Measurements from ENCODE around the gene DYNC1H1. TPM values are rescaled to one million over a fixed set of nuclear protein-coding genes. Genes with fewer than 3 reads are reported as not detected.
"Not testable (repeated sequence)": the region's sequence is repeated elsewhere in the genome, so short reads cannot be mapped to it uniquely, and the experiment has no call there.

DYNC1H1 gene
- total RNA-seq, 1 experiment from 2014 or later: 210 TPM

- H3K36me3 ChIP-seq (replicated peaks; ENCODE audit: control insufficient read depth, insufficient read depth, low read length): peaks cover 64% of the 10 kb centered on the region
- not testable (repeated sequence) for DNase-seq; H3K27me3 ChIP-seq (ENCODE audit: control insufficient read depth, insufficient read depth, low read length); H3K4me3 ChIP-seq (ENCODE audit: insufficient read depth, low read depth, low read length)
Observed at GRCh38 chr14:101984831-101985230, 20.5 kb downstream of the DYNC1H1 start.

GRCh38 chr14:101985957-101986356 is 21.6 kb downstream of the DYNC1H1 start:
- DNase-seq: no peak
- Histone ChIP-seq H3K27me3 (ENCODE audit: control insufficient read depth, insufficient read depth, low read length) (no peaks in the 10 kb centered on the region), H3K4me3 (ENCODE audit: insufficient read depth, low read depth, low read length) (no peak overlapping the region), H3K36me3 (replicated peaks; ENCODE audit: control insufficient read depth, insufficient read depth, low read length) (peaks cover 60% of the 10 kb centered on the region)

- DNase-seq: no peak
- Histone ChIP-seq H3K4me3 (ENCODE audit: insufficient read depth, low read depth, low read length) (no peak overlapping the region), H3K27me3 (ENCODE audit: control insufficient read depth, insufficient read depth, low read length) (no peaks in the 10 kb centered on the region), H3K36me3 (replicated peaks; ENCODE audit: control insufficient read depth, insufficient read depth, low read length) (peaks cover 64% of the 10 kb centered on the region)
Observed at GRCh38 chr14:101986953-101987352, 22.6 kb downstream of the DYNC1H1 start.

GRCh38 chr14:101988377-101988776 is 24.0 kb downstream of the DYNC1H1 start:
- Histone ChIP-seq H3K36me3 (replicated peaks; ENCODE audit: control insufficient read depth, insufficient read depth, low read length) (peaks cover 68% of the 10 kb centered on the region), H3K4me3 (ENCODE audit: insufficient read depth, low read depth, low read length) (no peak overlapping the region), H3K27me3 (ENCODE audit: control insufficient read depth, insufficient read depth, low read length) (no peaks in the 10 kb centered on the region)
- no peak for DNase-seq

- H3K36me3 ChIP-seq (replicated peaks; ENCODE audit: control insufficient read depth, insufficient read depth, low read length): peaks cover 72% of the 10 kb centered on the region
- no peak for DNase-seq
- no peak overlapping the region for H3K4me3 ChIP-seq (ENCODE audit: insufficient read depth, low read depth, low read length)
- H3K27me3 ChIP-seq (ENCODE audit: control insufficient read depth, insufficient read depth, low read length): no peaks in the 10 kb centered on the region
Observed at GRCh38 chr14:101991352-101991751, 27.0 kb downstream of the DYNC1H1 start.

GRCh38 chr14:101992708-101993107 is 28.3 kb downstream of the DYNC1H1 start:
- no peak for DNase-seq
- H3K27me3 ChIP-seq (ENCODE audit: control insufficient read depth, insufficient read depth, low read length): no peaks in the 10 kb centered on the region
- no peak overlapping the region for H3K4me3 ChIP-seq (ENCODE audit: insufficient read depth, low read depth, low read length)
- H3K36me3 ChIP-seq (replicated peaks; ENCODE audit: control insufficient read depth, insufficient read depth, low read length): peaks cover 69% of the 10 kb centered on the region

- H3K36me3 ChIP-seq (replicated peaks; ENCODE audit: control insufficient read depth, insufficient read depth, low read length): peaks cover 63% of the 10 kb centered on the region
- DNase-seq: no peak
- H3K4me3 ChIP-seq (ENCODE audit: insufficient read depth, low read depth, low read length): no peak overlapping the region
- H3K27me3 ChIP-seq (ENCODE audit: control insufficient read depth, insufficient read depth, low read length): no peaks in the 10 kb centered on the region
Observed at GRCh38 chr14:101997429-101998336, 33.3 kb downstream of the DYNC1H1 start.

GRCh38 chr14:102000902-102001301 is 36.5 kb downstream of the DYNC1H1 start:
- peaks cover 60% of the 10 kb centered on the region for H3K36me3 ChIP-seq (replicated peaks; ENCODE audit: control insufficient read depth, insufficient read depth, low read length)
- no peak for DNase-seq

GRCh38 chr14:102005336-102005735 is 41.0 kb downstream of the DYNC1H1 start:
- Histone ChIP-seq H3K4me3 (ENCODE audit: insufficient read depth, low read depth, low read length) (no peak overlapping the region), H3K27me3 (ENCODE audit: control insufficient read depth, insufficient read depth, low read length) (no peaks in the 10 kb centered on the region), H3K36me3 (replicated peaks; ENCODE audit: control insufficient read depth, insufficient read depth, low read length) (peaks cover 67% of the 10 kb centered on the region)
- no peak for DNase-seq

More at GRCh38 chr14:102000902-102001301, 36.5 kb downstream of the DYNC1H1 start:
- no peaks in the 10 kb centered on the region for H3K27me3 ChIP-seq (ENCODE audit: control insufficient read depth, insufficient read depth, low read length)
- no peak overlapping the region for H3K4me3 ChIP-seq (ENCODE audit: insufficient read depth, low read depth, low read length)

GRCh38 chr14:102007916-102008418 is 43.6 kb downstream of the DYNC1H1 start:
- DNase-seq: no peak
- H3K36me3 ChIP-seq (replicated peaks; ENCODE audit: control insufficient read depth, insufficient read depth, low read length): peaks cover 71% of the 10 kb centered on the region
- H3K4me3 ChIP-seq (ENCODE audit: insufficient read depth, low read depth, low read length): no peak overlapping the region
- no peaks in the 10 kb centered on the region for H3K27me3 ChIP-seq (ENCODE audit: control insufficient read depth, insufficient read depth, low read length)

GRCh38 chr14:102008891-102009290 is 44.5 kb downstream of the DYNC1H1 start:
- no peak overlapping the region for H3K4me3 ChIP-seq (ENCODE audit: insufficient read depth, low read depth, low read length)
- no peaks in the 10 kb centered on the region for H3K27me3 ChIP-seq (ENCODE audit: control insufficient read depth, insufficient read depth, low read length)
- DNase-seq: no peak
- H3K36me3 ChIP-seq (replicated peaks; ENCODE audit: control insufficient read depth, insufficient read depth, low read length): peaks cover 79% of the 10 kb centered on the region

GRCh38 chr14:102011631-102012030 is 47.3 kb downstream of the DYNC1H1 start:
- H3K4me3 ChIP-seq (ENCODE audit: insufficient read depth, low read depth, low read length): no peak overlapping the region
- H3K27me3 ChIP-seq (ENCODE audit: control insufficient read depth, insufficient read depth, low read length): no peaks in the 10 kb centered on the region
- H3K36me3 ChIP-seq (replicated peaks; ENCODE audit: control insufficient read depth, insufficient read depth, low read length): peaks cover 85% of the 10 kb centered on the region
- DNase-seq: no peak

- peaks cover 89% of the 10 kb centered on the region for H3K36me3 ChIP-seq (replicated peaks; ENCODE audit: control insufficient read depth, insufficient read depth, low read length)
- H3K27me3 ChIP-seq (ENCODE audit: control insufficient read depth, insufficient read depth, low read length): no peaks in the 10 kb centered on the region
- H3K4me3 ChIP-seq (ENCODE audit: insufficient read depth, low read depth, low read length): no peak overlapping the region
- no peak for DNase-seq
Observed at GRCh38 chr14:102012336-102012735, 48.0 kb downstream of the DYNC1H1 start.

- peaks cover 82% of the 10 kb centered on the region for H3K36me3 ChIP-seq (replicated peaks; ENCODE audit: control insufficient read depth, insufficient read depth, low read length)
- H3K27me3 ChIP-seq (ENCODE audit: control insufficient read depth, insufficient read depth, low read length): no peaks in the 10 kb centered on the region
- DNase-seq: no peak
- H3K4me3 ChIP-seq (ENCODE audit: insufficient read depth, low read depth, low read length): no peak overlapping the region
Observed at GRCh38 chr14:102013669-102014200, 49.4 kb downstream of the DYNC1H1 start.

- Histone ChIP-seq H3K36me3 (replicated peaks; ENCODE audit: control insufficient read depth, insufficient read depth, low read length) (peaks cover 78% of the 10 kb centered on the region), H3K4me3 (ENCODE audit: insufficient read depth, low read depth, low read length) (no peak overlapping the region), H3K27me3 (ENCODE audit: control insufficient read depth, insufficient read depth, low read length) (no peaks in the 10 kb centered on the region)
- no peak for DNase-seq
Observed at GRCh38 chr14:102015045-102015685, 50.8 kb downstream of the DYNC1H1 start.

Data from H7 (cell line).